Stimulated activated naive CD8-positive, alpha-beta T cell treated with anti-CD3 and anti-CD28 coated beads, Interleukin-15, Interleukin-2, amounts not matched to agents 100 U/mL and 50 U/mL, for 24 hours (primary cell): ENCODE measurements around the gene LMX1B.

Experiments used
- ATAC-seq: fragments of 150-1000 bp; cut with Tn5 transposase; one replicate; pipeline ENCODE4 v1.10.0; 2021
- DNase-seq: peaks from one replicate; pipeline ENCODE4 v3.0.0; 2021

The LMX1B gene

DNA sequence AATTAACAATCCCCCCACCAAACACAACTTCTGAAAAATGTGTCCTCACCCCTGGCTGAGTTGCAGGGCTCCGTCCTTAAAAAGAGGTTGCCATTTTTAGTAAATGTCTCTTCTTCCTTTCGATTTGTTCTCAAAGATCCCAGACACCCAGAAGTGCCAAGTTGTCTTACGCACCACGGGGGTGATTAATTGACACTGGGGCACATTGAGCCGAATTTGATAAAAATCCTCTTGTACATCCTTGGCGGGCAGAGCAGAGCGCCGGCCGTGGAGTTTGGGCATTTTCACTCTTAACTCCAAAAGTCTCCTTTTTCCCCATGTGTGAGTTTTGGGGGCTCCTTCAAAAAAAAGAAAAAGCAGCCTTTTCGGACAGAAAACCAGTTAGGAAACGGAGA is 4.5 kb downstream of the LMX1B start:
- DNase-seq (no peak), ATAC-seq (no peak)

DNA sequence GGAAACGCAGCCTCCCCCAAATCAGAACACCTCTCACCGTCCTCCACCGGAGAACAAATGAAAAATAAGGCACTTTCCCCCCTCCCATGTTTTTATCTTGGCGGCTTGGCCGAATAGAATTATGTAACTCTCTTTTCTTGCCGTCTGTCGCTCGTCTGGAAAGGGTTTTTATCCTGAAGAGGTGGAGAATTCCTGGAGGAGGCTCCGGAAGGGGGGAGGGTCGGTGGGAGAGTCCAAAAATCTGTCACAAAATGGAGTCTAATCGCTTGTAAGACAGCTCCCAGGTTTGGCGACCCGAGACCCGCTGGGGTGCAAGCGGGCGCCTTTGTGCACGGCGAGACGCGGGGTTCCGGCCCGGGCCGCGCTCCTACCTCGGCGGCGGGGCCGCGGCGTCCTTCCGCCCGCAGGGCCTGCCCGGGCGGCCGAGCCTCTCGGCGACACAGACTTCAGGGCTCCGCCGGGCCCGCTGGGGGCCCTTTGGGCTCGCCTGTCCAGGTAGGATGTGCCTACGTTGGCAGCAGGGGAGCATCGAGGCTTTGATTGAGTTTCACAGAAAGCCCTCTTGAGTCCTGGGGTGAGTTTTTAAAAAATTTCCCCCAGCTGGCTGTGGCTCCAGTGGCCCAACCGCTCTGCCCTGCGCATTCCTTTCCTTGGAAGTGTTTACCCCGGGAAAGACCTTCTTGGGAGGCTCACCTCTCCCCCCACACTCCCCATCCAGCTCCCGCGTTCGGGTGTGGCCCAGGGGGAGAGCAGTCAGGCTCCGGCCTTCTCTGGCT is 5.0 kb downstream of the LMX1B start:
- ATAC-seq (no peak), DNase-seq (no peak)

DNA sequence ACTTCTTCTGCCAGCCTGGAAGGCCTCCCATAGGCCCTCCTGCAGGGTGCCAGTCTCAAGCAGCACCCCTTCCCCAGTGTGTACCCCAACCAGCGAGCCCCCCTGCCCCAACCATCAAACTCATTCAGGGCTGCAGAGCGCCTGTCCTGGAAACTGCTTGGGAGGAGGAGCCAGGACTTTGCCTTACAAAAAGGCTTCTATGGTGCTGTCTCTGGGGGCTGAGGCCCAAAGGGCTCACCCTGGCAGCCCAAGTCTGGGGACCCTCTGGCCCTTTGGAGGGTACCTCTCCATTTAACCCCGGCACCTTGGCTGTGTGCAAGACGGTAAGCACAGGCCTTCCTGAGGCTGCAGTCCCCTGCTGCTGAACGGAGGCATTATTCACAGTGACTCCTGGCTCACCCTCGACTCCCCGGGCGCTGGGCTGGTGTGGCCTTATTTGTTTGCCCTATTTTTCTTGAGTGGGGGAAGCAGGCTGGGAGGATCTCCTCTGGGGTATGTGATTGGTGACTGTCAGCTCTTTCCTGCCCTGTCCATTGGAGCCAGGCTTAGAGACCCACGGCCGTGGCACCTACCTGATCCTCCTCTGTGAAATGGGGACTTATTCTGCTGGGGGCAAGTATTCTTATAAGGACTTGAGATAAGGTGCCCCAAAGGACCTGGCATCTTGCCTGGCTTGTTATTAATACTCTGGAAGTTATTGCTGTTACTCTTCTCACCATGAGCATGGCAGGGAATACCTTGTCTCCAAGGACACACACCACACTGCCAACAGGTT is 5.8 kb downstream of the LMX1B start:
- DNase-seq = no peak
- ATAC-seq = no peak

DNA sequence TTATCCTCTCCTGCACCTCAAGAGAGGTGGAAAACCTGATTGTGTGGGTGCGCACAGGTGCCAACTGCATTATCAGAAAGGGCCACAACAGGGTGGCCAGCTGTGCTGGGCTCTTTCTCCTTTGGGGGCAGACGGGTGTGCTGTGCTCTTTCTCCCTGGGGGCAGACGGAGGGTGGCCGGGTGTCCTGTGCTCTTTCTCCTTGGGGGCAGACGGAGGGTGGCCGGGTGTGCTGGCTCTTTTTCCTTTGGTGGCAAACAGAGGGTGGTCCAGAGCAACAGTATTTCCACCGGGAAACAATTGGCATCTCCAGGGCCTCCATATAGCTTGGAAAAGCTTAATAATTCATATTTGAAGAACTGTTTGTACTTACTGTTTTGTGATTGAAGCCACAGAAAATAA is 6.8 kb downstream of the LMX1B start:
- ATAC-seq (no peak), DNase-seq (no peak)

DNA sequence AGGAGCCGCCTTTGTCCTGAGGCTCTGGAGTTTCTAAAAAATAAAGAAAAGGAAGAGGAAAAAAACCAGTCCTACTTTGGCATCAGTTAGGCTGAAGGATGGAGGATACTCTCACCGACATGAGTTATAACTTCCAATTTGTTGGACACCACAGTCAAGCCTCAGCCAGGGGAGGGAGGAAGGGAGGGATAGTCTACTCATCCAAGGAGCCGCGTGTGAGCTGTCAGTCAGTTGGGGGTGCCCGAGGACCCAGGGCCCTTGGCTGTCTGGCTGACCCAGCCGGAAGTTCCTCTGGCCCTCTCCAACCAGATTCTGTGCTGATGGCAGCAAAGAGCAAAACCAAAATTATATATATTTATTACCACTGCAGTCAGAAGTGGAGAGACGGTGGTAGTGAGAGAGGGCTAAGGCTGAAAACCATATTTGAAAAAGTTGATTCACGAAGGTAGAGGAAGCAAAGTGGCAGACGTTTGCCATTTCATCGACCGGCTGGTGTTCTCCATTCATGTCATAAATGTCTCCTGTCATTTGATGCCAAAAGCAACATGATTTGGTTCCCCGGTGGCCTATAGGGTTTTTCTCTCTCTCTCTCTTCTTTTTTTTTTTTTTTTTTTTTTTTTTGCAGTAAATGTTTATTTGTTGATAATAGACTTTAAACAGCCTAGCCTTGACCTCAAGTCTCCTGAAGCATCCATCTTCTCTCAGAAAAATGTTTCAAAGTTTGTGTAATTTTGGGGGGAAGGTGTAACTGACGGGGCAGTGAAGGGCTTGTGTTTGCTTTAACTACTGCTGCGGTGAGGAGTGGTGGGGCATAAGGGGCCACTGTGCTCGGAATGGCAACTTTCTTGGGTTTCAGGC is 7.6 kb downstream of the LMX1B start:
- DNase-seq (no peak), ATAC-seq (no peak)

DNA sequence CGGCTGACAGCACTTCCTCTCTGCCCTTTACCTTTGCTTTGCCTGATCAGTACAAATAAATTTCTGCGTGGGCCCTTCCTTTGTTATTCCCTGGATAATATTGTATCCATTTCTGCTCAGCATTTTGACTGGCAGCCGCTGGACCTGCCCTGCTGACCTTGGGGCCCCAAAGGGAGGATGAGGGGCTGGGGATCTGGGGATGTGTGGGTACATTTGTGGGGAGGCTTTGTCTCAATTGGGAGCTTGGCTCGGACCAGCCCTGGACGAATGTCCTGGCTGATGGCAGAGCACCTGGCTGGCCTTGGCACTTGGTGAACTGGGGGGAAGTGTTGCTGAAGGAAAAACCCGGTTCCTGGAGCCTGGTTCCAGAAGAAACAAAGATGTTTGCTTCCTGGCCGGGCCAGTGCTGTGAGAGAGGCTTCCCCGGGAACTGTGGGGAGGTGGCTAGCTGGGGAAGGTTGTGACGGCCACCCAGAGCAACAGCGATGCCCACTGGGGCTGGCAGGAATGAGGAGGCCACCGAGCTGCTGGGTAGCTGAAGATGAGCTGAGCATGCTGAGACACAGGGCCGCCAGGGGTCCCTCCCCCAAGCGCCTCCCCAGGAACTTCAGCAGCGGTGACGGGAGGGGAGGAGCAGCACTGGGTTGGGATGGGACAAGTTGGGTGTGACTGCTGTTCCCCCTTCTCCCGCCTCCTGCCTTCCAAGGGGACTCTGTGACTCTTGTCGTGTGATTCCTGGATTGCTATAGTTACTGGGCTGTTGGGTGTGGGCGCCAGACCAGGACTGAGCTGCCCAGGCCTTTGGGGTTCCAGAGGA is 8.4 kb downstream of the LMX1B start:
- DNase-seq (no peak), ATAC-seq (no peak)

DNA sequence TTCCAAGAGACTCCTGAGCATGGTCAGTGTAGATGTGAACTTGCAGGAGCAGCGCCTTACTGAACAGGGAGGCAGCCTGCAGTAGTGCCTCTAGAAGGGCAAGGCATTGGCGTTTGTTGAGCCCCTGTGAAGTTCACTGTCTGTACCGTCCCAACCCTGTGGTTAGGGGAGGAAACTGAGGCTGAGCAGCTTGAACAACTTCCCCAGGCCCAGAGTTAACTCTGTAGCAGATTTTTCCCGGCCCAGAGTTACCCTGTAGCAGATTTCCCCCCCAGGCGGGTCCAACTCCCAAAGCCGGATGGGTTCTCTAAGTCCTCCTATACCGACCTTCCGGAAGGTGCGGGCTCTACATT is 9.6 kb downstream of the LMX1B start:
- no peak for ATAC-seq
- no peak for DNase-seq

DNA sequence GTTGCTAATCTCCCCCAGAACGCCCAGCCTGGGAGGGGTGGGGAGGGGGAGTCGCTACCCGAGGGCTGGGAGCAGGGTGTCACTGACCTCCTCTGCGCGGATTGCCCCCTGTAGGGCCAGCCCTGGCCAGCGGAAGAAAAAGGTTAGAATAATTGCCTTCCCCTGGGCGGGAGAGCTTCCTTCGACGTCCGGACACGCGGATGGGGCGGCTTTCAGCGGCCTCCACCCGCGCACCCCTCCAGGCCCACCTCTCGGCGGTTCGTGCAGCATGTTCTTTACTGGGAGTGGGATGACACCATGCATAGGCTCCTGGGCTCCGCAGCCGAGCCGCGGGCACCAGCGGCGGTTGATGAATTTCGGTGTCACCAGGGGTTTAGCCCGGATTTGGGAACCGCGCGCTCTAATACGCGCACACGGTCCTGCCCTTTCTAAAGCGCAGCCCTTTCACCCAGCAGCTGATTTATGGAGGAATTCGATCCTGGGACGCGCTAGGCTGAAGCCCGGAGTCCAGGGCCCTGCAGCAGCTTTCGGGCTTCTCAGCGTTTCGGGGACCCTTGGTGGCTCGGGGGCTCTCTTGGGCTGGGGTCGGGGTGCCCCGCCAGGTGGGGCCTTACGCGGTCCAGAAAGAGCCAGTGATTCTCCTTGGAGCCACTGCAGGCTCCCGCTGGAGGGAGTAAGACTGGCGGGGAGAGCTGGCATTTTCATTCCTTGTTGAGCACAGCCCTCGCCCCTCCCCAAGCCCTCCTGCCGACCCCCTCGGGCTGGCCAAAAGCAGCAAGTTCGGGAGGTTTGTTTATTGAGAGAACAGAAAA is 10.1 kb downstream of the LMX1B start:
- DNase-seq (no peak), ATAC-seq (no peak)

DNA sequence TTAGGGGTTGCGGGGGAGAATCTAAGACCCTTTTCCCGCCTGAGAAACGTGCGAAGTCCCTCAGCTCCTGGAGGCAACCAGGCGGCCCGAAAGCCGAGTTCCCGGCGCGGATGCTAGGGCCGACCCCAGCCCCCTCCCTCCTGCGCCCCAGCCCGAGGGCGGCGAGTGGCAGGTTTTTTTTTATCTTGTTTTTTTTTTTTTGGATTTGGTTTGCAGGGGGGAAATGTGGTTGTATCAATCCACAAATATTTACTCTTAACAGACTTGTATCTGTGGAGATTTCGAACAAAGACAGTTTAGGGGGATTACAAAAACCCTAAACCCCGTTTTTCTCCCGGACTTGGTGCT is 10.7 kb downstream of the LMX1B start:
- DNase-seq (no peak), ATAC-seq (no peak)

DNA sequence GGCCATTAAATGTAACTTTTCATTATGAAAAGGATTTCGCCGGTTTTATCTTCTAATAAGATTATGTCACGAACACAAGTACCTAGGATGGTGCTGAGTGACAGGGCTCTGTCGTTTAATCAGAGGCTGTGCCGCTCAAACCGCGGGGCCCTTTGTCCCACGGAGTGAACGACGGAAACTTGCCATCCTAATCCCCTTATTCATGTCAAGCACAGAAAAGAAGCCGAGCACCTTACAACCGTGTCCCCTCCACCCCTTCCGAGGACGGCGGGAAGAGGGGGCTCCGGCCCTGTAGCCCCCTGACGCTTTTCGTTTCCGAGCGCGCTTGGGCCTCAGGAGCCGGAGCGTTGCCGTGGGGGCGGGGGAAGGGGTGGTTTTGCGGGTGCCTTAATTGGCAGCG is 11.2 kb downstream of the LMX1B start:
- DNase-seq (no peak), ATAC-seq (no peak)

DNA sequence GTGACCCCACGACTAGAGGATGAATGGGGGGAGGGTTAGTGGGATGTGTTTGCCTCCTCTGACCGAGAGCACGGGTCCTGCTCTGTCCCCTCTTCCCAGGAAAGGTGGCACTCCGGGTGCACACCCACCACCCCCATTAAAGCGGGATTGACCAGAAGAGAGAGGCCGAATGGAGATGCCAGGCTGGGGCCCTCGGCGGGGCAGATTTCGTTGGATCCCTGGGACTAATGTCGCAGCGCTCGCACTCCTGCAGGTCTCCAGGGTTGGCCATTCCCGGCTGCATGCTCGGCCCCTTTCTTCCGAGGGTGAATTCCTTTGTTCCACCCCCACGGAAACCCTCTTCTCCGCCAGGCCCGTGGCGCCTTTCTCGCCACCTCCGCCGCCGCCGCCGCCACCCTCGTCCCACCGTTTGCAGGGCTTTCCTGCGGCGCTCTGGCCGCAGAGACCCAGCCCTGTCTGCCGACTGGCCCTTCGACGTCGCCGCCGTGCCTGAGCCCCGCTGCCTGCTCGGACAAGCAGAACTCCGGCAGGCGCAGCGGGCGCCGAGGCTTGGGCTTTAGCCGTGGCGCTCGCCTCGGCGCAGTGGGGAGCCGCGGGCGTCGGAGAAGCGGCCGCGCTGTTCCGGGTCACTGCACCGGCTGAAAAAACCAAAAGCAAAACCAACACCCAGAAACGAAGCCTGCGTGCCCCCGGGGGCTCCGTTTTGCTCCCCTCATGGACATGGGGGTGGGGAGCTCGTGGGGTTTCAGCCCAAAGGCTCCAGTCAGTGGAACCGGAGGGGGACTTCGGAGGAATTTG is 11.8 kb downstream of the LMX1B start:
- ATAC-seq (no peak), DNase-seq (no peak)

DNA sequence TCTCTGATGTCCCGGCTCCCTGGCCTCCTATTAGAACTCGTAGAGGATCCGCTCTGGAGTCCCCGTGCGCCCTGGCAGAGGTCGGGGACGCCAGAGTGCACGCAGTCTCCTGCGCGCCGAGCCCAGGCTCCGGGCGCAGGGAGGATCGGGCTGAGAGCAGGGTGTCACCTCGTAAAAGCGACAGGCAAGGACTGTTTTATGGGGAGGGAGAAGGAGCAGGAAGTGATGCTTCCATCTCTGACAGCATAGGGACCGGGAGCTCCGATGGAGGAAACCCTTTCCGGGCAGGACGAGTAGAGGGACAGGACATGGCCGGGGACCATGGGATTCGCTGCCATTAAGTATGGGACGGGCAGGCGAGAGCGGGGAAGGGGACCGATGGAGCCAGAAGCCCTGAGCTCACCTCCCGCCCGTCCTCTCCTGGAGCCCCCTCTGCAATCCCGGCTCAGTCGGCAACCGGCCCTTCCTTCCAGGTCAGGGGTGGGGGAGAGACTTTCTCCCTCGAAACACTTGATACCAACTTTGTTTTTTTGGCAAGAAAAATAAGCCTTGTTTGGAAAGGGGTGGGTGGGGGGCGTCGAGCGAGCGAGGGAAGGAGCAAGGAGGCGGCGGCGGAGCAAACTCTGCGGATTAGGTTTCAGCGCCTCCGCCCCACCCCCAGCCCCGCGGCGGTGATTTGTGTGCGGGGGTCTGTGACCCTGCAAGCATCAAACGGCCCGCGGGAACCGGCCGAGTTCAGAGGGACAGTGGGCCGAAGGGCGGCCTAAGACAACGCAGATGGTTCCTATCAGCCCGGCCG is 12.6 kb downstream of the LMX1B start:
- no peak for ATAC-seq
- no peak for DNase-seq

DNA sequence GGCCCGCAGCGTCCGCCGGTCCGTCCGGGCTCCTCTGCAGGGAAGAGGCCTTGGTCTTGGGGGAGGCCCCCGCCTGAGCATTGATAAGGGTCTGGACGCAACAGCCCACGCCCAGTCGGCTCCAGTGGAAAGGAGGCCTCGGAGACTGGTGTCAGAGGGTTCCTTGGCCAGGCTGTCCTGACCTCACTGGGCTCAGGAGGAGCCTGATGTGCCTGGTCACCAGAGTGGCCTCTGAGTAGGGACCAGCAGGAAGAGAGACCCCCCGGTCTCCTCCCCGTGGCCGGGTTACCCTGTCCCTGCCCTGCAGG is 13.2 kb downstream of the LMX1B start:
- ATAC-seq (no peak), DNase-seq (no peak)

DNA sequence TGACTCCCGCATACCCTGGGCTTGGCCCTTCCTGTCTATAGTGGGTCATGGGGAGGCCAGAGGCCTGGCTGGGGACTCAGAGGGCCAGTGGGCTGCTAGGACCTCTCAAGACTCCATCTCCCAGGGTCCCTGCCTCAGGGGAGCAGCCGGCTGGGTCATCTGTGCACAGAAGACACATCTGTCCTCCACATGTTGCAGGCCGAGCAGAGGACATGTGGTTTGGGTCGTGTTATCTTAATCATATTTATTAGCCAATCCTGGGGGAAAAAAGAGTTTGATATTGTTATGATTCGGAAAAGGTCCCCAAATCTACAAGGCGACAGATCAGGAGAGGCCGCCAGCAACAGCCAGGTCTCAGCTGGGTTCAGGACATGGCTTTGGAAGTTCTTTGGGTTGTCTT is 14.4 kb downstream of the LMX1B start:
- DNase-seq (no peak), ATAC-seq (no peak)

DNA sequence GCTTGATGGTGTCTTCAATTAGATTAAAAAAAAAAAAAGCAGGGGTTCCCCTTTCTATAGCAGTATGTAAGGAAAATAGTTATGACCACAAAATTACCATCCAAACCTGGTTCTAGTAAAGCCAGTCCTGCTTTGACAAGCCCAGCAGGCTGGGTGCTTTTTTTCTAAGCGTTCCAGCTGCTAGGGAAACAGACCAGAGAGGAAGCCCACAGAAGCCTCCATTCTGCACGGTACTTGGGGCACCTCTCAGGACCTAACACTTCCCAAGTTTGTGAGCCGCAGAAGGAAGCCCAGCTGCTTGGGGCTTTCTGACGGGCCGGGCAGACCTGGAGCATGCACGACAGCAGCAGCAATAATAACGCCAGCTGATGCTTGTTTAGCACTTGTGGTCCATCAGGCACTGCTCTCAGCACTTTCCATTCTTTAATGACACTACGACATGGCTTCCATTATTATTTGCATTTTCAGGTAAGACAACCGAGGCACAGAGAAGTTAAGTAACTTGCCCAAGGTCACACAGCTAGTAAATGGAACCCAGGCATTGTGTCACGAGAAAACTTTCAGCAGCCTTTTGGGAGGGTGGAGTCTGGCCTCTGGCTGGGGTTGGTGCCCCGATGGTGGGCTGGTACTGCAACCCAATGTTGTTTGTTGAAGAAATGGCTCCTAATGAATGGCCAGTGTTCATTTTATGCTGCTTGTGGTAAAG is 15.4 kb downstream of the LMX1B start:
- ATAC-seq (no peak), DNase-seq (no peak)

DNA sequence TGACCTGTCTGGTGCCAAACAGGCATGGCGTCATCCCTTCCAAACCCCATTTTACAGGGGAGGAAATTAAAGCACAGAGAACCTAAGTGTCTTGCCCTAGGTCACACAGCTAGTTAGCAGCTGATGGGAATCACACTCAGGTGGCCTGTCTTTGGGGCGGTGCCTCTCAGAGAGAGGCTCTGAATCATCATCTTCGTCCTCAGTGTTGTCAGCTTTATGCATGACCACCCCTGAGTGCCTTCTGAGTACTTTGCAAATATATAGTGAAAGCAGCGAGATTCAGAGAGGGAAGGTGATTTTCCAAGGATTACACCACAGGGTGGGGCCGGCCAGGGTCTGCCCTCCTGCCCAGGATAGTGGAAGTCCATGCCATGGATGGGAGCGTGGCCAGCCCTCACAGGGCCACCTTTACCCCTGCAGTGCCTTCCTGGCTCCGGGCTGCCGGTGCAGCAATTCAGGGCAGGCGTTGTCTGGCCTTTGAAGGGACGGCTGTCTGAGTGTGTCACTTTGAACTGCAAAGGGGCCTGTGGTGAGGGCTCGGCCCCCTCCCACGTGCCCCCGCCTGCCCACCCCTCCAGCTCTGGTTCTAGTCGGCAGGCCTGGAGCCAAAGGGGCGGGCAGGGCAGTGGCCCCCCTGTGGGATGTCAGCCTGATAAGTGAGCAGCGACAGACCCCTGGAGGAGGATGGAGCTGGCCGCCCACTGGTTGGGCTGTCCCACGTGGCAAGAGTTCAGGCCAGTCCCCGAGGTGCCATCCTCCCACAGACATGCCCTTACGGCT is 16.9 kb downstream of the LMX1B start:
- peak; percentile 20 for ATAC-seq
- no peak for DNase-seq

DNA sequence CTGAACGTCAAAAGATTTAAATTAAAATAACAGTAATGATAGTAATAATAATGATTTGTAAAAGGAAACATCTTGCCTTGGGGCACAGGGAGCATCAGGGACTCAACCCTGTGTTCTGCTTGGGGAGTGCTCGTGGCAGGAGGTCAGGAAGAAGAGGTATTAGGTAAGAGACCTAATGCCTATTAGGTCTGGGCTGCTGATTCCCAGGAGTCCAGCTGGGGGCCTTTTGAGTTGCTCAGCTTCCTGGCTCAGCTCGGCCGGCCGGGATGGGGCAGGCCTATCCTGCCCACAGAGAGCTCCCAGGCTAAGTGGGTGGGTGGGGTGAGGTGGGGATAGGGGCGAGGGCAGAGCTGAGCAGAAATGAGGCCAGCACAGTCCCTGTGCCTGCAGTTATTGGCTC is 17.5 kb downstream of the LMX1B start:
- ATAC-seq = no peak

DNA sequence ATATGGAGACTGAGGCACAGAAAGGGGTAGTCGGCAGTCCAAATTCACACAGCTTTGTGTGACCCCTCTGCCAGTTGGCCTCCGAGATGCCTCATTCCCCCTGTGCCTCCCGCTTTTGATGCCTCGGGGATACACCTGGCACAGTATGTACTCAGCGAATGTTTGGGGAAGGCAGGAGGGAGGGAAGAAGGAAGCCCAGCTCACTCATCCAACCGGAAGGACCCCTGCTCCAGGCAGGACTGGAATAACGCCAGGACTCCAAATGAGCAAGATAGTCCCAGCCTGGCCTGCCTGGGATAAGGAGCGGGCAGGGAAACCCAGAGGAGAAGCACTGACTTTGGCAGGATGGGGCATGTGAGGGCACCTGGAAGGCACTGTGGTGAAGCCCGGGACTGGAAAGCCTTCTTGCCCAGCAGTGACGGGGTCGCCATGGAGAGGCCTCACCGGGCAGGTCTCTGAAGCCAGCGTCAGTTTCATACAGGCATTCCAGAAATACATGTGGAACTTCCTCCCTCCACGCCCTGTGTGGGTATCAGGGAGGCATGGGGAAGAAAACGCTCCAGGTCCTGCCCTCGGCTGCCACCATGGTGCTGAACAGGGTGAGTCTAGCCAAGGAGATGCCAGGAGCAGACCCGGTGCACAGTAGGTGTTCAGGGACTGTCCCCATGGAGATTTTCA is 20.3 kb downstream of the LMX1B start:
- DNase-seq (no peak), ATAC-seq (no peak)

More for the DNA sequence above, 17.5 kb downstream of the LMX1B start:
- DNase-seq = no peak
